C4-2B (cell line): ENCODE measurements around the gene GZMB.
A peak's percentile ranks its signal among the peaks of the same experiment; 100 is the strongest.

Experiments
- ZFX ChIP-seq: fragments of 450-650 bp; IDR thresholded peaks from 2 replicates; pipeline ENCODE4 v1.6.1; 2017
- TF ChIP-seq, protein P1 (sequence below): fragments of 450-650 bp; conservative IDR thresholded peaks from 2 replicates; pipeline ENCODE4 v1.5.1; 2017; ENCODE audit warnings: mild to moderate bottlenecking

DNA sequence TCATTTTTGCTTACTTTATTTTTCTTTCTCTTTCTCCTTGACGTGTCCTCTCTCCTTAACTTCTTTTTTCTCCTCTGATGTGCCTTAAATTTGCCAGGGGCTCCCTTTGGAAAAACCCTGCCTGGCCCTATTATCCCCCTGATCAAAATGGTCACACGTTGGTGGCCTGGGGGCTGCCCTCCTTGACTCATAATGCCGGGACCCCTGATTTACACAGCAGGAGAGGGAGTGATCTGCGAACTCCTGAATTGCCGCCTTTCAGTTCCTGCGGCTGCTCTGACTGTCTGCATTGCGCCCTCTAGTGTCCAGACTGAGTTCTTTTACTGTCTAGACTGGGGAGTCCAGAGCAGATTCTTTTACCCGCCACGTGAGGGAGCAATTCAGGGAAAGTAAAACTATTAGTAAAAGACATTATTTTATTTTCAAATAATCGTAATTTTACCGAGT is 44.8 kb upstream of the GZMB start:
- TF ChIP-seq, protein P1, sequence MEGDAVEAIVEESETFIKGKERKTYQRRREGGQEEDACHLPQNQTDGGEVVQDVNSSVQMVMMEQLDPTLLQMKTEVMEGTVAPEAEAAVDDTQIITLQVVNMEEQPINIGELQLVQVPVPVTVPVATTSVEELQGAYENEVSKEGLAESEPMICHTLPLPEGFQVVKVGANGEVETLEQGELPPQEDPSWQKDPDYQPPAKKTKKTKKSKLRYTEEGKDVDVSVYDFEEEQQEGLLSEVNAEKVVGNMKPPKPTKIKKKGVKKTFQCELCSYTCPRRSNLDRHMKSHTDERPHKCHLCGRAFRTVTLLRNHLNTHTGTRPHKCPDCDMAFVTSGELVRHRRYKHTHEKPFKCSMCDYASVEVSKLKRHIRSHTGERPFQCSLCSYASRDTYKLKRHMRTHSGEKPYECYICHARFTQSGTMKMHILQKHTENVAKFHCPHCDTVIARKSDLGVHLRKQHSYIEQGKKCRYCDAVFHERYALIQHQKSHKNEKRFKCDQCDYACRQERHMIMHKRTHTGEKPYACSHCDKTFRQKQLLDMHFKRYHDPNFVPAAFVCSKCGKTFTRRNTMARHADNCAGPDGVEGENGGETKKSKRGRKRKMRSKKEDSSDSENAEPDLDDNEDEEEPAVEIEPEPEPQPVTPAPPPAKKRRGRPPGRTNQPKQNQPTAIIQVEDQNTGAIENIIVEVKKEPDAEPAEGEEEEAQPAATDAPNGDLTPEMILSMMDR, result peak; percentile 96
- TF ChIP-seq ZFX, result no peak
